MV-4-11 (cell line): ENCODE results near the gene PCSK4.
"Not testable (repeated sequence)": the region's sequence is repeated elsewhere in the genome, so short reads cannot be mapped to it uniquely, and the experiment has no call there.

ENCODE experiments used
- DNase-seq: peaks from one replicate; lab custom pipeline; 2025; lab: John Stamatoyannopoulos, UW

PCSK4 gene

DNA sequence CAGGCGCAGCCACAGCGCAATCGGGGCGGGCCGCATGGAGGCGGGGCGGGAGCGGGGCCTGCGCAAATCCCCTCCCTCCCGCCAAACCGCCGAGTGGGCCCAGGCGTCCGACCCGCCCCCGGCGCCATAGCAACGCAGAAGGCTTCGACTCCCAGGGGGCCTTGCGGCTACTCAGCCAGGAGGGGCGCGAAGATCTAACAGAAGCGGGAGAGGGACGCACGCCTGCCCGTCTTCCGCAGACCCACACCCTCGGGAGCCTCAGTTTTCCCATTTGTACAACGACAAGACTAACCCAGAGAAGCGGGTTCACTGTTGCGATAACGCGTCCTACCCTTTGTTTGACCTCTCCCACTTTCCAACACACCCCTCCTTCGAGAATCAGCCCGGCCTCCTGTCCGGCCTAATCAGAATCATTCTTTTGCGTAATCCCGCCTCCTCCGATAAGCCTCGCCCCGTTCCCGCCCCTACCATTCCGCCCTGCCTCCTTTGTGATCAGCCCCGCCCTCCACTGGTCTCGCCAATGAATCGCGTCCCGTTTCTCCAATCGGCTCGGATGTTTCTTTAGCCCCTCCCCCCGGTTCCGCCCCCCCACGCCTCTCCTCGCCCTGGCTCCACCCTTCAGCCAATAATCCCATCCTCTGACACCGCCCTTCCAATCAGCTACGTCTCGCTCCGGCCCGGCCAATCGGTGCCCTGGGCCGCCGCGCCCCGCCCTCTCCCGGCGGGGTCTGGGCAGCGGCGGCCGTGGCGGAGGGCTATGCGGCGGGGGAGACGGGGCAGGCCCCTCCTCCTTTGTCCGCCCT lies at the start of gene PCSK4:
TSS of gene PCSK4 (minus strand) at position 40 of the 803 bp plus-strand sequence. CDS start at position 36, 4 bp downstream.
- DNase-seq: peak; percentile 99

DNA sequence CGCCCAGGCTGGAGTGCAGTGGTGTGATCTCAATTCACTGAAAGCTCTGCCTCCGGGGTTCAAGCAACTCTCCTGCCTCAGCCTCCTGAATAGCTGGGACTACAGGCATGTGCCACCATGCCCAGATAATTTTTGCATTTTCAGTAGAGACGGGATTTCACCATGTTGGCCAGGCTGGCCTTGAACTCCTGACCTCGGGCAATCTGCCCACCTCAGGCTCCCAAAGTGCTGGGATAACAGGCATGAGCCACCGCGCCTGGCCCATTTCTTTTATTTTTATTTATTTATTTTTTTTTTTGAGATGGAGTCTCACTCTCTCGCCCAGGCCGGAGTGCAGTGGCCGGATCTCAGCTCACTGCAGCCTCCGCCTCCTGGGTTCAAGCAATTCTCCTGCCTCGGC lies 49.6 kb upstream of the PCSK4 start:
- DNase-seq: not testable (repeated sequence)

GRCh38 chr19:1538978-1539377 lies 48.8 kb upstream of the PCSK4 start:
- DNase-seq: no peak

GRCh38 chr19:1535699-1536098 lies 45.5 kb upstream of the PCSK4 start:
- DNase-seq: not testable (repeated sequence)

DNA sequence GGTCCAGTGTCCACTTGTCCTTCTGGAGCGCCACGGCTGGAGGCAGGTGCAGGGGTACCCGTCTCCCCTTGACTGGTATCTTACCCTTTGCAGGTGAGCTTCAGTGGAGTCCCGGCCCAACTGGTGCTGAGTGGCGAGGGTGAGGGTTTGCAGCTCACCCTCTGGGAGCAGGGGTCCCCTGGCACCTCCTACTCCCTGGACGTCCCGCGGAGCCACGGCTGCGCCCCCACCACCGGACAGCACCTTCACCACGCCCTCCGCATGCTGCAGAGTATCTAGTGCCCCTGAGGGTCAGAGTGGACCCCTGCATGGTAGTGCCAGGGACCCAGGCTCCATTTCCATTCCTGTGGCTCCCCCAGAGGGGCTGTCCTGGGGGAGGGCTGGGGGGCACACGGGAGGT lies 44.8 kb upstream of the PCSK4 start:
- DNase-seq: no peak

DNA sequence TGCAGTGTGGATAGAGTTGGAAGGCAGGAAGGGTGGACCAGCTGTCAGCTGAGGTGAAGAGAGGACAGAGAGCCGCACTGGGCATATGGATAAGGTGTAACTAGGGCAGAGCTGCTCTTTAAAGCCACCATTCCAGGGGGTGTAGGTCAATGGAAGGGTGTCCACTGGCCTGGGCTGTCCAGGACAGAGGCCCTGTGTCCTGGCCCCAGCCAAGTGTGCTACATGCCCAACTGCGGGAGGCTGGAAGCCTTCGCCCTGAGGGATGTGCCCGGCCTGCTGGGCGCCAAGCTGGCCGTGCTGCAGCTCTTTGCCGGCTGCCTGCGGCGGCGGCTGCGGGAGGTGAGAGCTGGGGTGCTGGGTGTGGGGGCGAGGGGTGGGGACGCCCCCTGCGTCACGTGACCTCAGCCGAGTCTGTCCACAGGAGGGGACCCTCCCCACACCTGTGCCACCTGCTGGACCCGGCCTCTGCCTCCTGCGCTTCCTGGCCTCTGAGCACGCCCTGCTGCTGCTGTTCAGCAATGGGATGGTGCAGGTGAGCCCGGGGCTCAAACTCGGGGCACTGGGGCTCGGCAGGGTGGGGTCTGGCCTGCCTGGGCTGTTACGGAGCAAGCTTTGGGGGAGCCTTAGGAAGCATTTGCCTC lies 43.5 kb upstream of the PCSK4 start:
- no peak for DNase-seq

DNA sequence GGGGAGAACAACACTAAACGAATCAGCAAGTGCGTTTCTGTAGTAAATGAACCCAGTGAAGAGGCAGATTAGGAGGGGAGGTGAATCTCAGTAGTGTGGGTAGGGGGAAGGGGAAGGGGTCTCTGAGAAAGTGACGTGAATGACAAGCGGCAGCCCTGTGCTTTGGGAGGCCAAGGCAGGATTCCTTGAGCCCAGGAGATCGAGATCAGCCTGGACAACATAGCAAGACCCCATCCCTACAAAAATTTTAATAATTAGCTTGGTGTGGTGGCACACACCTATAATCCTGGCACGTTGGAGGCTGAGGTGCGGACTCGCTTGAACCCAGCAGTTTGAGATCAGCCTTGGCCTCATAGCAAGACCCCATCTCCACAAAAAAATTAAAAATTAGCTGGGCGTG lies 41.9 kb upstream of the PCSK4 start:
- DNase-seq: no peak

- no peak for DNase-seq
Measured at GRCh38 chr19:1531587-1531986, 41.4 kb upstream of the PCSK4 start.

DNA sequence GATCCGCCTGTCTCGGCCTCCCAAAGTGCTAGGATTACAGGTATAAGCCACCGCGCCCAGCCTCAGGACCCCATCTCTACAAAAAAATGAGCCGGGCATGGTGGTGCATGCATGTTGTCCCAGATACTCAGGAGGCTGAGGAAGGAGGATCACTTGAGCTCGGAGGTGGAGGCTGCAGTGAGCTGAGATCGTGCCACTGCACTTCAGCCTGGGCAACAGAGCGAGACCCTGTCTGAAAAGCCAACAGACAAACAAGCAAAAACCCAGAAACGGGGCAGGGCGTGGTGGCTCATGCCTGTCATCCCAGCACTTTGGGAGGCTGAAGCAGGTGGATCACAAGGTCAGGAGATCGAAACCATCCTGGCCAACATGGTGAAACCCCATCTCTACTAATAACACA lies 40.7 kb upstream of the PCSK4 start:
- not testable (repeated sequence) for DNase-seq

DNA sequence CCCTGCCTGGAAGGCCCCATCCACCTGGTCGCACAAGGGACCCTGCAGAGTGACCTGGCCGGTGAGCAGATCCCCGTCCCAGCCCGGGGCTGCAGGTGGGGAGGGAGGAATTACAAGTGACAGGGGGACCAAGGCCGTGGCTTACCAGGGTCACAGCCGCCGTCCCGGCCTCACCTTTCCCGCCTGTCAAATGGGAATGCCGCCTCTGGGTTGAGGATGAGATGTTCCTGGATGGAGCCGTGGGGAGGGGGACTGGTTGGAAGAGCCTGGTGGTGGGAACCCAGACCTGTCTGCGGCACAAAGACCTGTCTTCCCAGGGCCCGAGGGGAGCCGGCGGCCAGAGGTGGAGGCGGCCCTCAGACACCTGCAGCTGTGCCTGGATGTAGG lies 39.3 kb upstream of the PCSK4 start:
- DNase-seq: no peak

GRCh38 chr19:1528596-1529429 lies 38.7 kb upstream of the PCSK4 start:
- no peak for DNase-seq

DNA sequence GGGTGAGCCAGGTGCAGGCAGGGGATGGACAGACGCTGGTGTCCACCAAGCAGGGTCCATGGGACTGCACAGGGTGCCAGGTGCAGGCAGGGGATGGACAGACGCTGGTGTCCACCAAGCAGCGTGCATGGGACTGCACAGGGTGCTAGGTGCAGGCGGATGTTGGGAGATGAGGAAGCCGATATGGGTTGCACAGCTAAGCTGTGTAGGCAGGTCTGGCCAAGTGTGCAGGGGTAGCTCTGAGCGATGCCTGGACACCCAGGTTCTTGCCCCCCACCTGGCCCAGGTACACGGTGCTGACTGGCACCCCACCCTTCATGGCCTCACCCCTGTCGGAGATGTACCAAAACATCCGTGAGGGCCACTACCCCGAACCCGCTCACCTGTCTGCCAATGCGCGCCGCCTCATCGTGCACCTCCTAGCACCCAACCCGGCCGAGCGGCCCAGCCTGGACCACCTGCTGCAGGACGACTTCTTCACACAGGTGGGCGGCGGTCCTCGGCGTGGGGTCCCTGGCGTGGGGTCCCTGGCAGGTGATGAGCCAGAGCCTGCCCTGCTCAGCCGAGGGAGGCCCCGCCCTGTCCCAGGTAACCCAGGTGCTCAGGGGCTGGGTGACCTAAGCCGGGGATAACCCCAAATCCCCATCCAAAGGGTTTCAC lies 37.6 kb upstream of the PCSK4 start:
- no peak for DNase-seq

DNA sequence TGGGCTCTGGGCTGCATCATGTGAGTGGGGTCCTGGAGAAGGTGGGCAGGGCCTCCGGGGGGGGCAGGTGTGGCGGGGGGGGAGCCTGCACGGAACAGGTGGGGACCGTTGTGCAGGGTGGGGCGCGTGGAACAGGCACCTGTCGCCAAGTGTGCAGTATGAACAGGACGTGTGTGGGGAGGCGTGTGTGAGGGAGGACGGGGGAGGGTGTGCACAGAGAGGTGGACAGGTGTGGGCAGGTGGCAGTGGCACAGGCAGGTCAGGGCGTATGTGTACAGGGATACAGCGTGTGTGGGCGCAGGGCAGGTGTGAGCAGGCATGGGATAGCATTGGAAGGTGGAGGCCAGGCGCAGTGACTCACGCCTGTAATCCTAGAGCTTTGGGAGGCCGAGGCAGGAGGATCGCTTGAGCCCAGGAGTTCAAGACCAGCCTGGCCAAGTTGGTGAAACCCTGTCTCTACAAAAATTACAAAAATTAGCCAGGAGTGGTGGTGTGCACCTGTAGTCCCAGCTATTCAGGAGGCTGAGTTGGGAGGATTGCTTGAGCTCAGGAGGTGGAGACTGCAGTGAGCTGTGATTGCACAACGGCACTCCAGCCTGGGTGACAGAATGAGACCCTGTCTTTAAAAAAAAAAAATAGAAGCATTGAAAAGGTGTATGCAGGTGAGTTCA lies 37.0 kb upstream of the PCSK4 start:
- no peak for DNase-seq

DNA sequence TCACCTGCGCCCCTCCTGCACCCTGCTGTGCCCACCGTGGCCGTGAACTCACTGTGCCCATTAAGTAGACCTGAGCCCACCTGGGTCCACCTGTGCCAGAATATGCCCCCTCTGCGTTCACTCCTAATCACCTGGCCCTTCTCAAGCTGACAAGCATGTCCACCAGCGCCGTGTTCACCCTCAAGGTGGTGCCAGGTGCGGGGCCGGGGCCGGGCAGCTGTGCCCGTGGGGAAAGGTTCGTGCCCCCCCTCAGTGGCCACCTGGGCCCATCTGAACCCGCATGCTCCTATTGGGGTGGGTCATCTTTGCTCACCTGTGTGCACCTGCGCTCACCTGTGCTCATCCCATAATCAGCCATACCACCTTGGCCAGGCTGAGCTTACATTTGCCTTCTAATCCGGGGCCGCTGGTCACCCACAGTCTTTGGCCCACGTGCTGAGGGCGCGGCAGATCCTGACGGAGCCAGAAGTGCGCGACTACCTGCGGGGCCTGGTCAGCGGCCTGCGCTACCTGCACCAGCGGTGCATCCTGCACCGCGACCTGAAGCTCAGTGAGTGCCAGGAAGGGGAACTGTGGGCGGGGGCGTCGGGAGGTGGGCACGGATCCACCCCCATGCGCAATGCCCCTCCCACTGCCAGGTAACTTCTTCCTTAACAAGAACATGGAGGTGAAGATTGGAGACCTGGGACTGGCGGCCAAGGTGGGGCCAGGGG lies 36.1 kb upstream of the PCSK4 start:
- DNase-seq: no peak

- no peak for DNase-seq
Measured at GRCh38 chr19:1525343-1525742, 35.2 kb upstream of the PCSK4 start.

DNA sequence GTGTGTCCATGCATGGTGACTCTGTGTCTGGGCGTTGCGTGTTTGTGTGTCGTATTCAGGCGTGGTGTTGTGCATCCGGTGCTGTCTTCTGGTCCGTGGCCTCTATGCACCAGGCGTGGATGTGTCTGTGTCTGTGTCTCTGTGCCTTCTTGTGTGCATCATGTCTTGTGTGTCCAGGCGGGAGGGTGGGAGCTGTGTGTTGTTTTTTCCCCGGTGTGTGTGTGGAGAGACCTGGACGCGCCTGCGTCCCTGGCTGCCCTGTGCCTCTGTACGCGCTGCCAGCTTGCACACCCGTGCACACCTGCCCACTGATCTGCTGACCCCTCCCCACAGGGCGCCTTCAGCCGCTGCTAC lies 34.8 kb upstream of the PCSK4 start:
- DNase-seq: no peak

- no peak for DNase-seq
Measured at GRCh38 chr19:1524287-1524971, 34.3 kb upstream of the PCSK4 start.

DNA sequence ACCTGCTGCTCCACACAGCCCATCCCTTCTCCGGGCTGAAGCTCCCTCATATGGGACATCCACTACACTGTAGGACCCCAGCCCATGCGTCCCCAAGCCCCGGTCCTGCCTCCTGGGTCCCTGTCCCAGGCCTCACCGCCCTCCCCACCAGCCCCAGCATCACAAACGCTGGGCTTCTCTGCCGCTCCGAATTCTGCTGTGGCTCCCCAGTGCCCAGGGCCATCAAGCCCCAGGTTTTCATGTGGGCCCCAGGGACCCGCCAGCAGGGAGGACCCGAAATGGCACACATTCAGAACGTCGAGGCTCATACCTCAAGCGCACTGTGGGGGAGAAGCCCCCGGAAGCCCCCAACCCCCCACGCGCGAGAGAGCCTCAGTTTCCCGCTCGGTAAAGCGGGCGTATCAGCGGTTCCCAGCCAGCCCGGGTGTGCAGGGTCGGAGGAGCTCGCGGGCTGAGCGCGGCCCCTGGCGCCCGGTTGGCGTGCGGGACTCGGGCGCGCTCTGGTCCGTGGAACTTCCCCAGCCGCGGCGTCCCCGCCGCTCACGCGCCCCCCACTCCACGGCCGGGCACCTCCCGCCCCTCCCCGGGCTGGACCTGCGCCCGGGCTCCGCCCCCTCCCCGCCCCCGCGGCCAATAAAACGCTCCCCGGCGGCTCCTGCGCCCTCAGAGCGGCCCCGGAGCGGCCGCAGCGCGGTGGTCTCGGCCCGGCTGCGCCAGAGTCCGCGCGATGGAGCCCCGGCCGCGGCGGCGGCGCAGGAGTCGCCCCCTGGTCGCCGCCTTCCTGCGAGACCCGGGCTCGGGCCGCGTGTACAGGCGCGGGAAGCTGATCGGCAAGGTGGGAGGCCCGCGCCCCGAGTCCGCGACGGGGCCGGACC lies 33.5 kb upstream of the PCSK4 start, which contains the start of gene PLK5:
TSS of gene PLK5 (plus strand) at position 666 of the 875 bp plus-strand sequence. CDS start 2,920 bp downstream, outside the sequence.
- DNase-seq: no peak

DNA sequence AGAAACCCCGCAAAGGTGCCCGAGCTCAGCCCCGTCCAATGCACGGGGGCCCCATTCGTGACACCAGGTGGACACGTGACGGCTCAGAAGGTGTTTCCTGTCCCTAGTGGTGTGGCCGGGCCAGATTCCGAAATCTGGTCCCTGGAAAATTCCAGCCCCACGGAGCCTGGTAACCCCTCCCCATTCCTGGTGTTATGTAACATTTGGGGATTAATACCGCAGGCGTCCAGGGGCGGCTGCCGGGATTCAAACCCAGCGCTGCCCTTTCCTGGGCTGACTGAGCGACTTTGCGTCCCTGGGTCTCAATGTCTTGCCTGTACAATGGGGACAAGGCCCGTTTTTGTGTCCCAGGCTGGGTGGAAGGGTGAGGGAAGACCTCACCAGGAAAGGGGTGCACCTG lies 32.7 kb upstream of the PCSK4 start:
- no peak for DNase-seq
